ENCODE results near the gene NTNG1.

- no peak for TF ChIP-seq HNRNPK (IDR thresholded peaks at IDR 0.05; ENCODE audit: low read depth, low read length, poor library complexity, severe bottlenecking)
- no peak for TF ChIP-seq TAF1 (CRISPR knock-in tag; IDR thresholded peaks at IDR 0.05)
- no peak for TF ChIP-seq TCF7L2 (IDR thresholded peaks at IDR 0.05; ENCODE audit: low read depth, low read length)
- no peak for TF ChIP-seq CHD2 (IDR thresholded peaks at IDR 0.05; ENCODE audit: low read depth, low read length)
- no peak for TF ChIP-seq TOPORS (CRISPR knock-in tag; IDR thresholded peaks at IDR 0.05)
- TF ChIP-seq ZNF232 (CRISPR knock-in tag; IDR thresholded peaks at IDR 0.05; ENCODE audit: borderline replicate concordance), result no peak
- no peak for TF ChIP-seq PAX8 (CRISPR knock-in tag; IDR thresholded peaks at IDR 0.05; ENCODE audit: borderline replicate concordance)
- TF ChIP-seq RORA (CRISPR knock-in tag; IDR thresholded peaks at IDR 0.05), result no peak
- no peak for TF ChIP-seq EZH2 (conservative IDR thresholded peaks at IDR 0.05; ENCODE audit: low read depth, low read length)
Observed at GRCh38 chr1:107480548-107481415, 339.9 kb downstream of the NTNG1 start.
